BE2C (cell line): ENCODE data around the gene CNTRL.

Experiments
- DNase-seq: peaks from one replicate; pipeline ENCODE4 v3.0.0-alpha.2; 2020
- H3K27me3 ChIP-seq: fragments of 250-450 bp; sonication (Bioruptor Pico); 2 replicates; pipeline ENCODE4 v1.5.1; 2020; ENCODE audit warnings: mild to moderate bottlenecking
- H3K36me3 ChIP-seq: fragments of 250-450 bp; sonication (Bioruptor Pico); 2 replicates; pipeline ENCODE4 v1.5.1; 2020; ENCODE audit warnings: mild to moderate bottlenecking
- H3K4me1 ChIP-seq: fragments of 250-450 bp; sonication (Bioruptor Pico); 2 replicates; pipeline ENCODE4 v1.5.1; 2020
- H3K4me3 ChIP-seq: 2 replicates; pipeline ENCODE4 v1.5.1; 2011; ENCODE audit warnings: low read depth, low read length
- H3K9me3 ChIP-seq: fragments of 250-450 bp; sonication (Bioruptor Pico); 2 replicates; pipeline ENCODE4 v1.5.1; 2020
- CTCF ChIP-seq: IDR thresholded peaks from 2 replicates; pipeline ENCODE4 v1.5.1; 2012; ENCODE audit warnings: mild to moderate bottlenecking, low read depth, low read length

CNTRL gene

GRCh38 chr9:121055642-121056143, 19.1 kb upstream of the CNTRL start:
- Histone ChIP-seq H3K36me3 (no peaks in the 10 kb centered on the region), H3K4me1 (no peaks in the 10 kb centered on the region), H3K4me3 (no peak overlapping the region), H3K27me3 (no peaks in the 10 kb centered on the region), H3K9me3 (no peaks in the 10 kb centered on the region)
- peak; percentile 66 for TF ChIP-seq CTCF
- DNase-seq, result peak; percentile 49

GRCh38 chr9:121057821-121058220, 16.9 kb upstream of the CNTRL start:
- no peaks in the 10 kb centered on the region for H3K36me3 ChIP-seq
- no peak overlapping the region for H3K4me3 ChIP-seq
- H3K27me3 ChIP-seq, result no peaks in the 10 kb centered on the region
- H3K4me1 ChIP-seq, result no peaks in the 10 kb centered on the region
- no peak for TF ChIP-seq CTCF
- no peak for DNase-seq
- H3K9me3 ChIP-seq, result no peaks in the 10 kb centered on the region

GRCh38 chr9:121059513-121059912, 15.2 kb upstream of the CNTRL start:
- Histone ChIP-seq H3K4me1 (no peaks in the 10 kb centered on the region), H3K4me3 (no peak overlapping the region), H3K9me3 (no peaks in the 10 kb centered on the region), H3K36me3 (no peaks in the 10 kb centered on the region), H3K27me3 (no peaks in the 10 kb centered on the region)
- TF ChIP-seq CTCF, result no peak
- DNase-seq, result no peak

- no peaks in the 10 kb centered on the region for H3K4me1 ChIP-seq
- no peaks in the 10 kb centered on the region for H3K27me3 ChIP-seq
- no peaks in the 10 kb centered on the region for H3K36me3 ChIP-seq
- peak; percentile 49 for DNase-seq
- no peaks in the 10 kb centered on the region for H3K9me3 ChIP-seq
- TF ChIP-seq CTCF, result peak; percentile 83
- no peak overlapping the region for H3K4me3 ChIP-seq
Measured at GRCh38 chr9:121059998-121060636, 14.6 kb upstream of the CNTRL start.

GRCh38 chr9:121066850-121067249, 7.9 kb upstream of the CNTRL start:
- Histone ChIP-seq H3K36me3 (no peaks in the 10 kb centered on the region), H3K9me3 (no peaks in the 10 kb centered on the region), H3K4me1 (no peaks in the 10 kb centered on the region), H3K4me3 (no peak overlapping the region), H3K27me3 (no peaks in the 10 kb centered on the region)
- TF ChIP-seq CTCF, result no peak
- DNase-seq, result no peak

- no peaks in the 10 kb centered on the region for H3K4me1 ChIP-seq
- no peaks in the 10 kb centered on the region for H3K36me3 ChIP-seq
- TF ChIP-seq CTCF, result no peak
- no peaks in the 10 kb centered on the region for H3K27me3 ChIP-seq
- H3K9me3 ChIP-seq, result no peaks in the 10 kb centered on the region
- H3K4me3 ChIP-seq, result no peak overlapping the region
- no peak for DNase-seq
Measured at GRCh38 chr9:121067640-121068039, 7.1 kb upstream of the CNTRL start.
